ENCODE results near the gene FSTL4.

Gene FSTL4

DNA sequence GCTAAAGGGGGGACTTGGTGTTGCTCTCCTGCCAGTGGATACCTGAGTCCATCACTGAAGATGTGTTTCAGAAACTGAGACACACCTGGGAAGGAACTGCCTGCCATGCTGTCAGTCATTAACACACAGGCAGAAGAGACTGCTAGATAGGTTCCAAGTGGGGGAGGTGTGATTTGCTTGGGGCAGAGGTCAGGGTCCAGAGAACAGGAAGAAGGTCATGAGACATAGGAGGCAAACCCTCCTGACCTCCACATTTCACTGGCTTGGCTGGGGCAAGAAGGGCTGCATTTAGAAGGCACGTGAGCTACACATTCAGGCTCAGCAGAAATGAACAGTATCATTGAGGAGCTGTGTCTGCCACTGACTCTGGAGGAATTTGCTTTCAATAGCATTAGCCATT, 344.7 kb downstream of the FSTL4 start:
- DNase-seq (ENCODE audit: insufficient read length, low spot score): no peak
- TF ChIP-seq, protein P1, sequence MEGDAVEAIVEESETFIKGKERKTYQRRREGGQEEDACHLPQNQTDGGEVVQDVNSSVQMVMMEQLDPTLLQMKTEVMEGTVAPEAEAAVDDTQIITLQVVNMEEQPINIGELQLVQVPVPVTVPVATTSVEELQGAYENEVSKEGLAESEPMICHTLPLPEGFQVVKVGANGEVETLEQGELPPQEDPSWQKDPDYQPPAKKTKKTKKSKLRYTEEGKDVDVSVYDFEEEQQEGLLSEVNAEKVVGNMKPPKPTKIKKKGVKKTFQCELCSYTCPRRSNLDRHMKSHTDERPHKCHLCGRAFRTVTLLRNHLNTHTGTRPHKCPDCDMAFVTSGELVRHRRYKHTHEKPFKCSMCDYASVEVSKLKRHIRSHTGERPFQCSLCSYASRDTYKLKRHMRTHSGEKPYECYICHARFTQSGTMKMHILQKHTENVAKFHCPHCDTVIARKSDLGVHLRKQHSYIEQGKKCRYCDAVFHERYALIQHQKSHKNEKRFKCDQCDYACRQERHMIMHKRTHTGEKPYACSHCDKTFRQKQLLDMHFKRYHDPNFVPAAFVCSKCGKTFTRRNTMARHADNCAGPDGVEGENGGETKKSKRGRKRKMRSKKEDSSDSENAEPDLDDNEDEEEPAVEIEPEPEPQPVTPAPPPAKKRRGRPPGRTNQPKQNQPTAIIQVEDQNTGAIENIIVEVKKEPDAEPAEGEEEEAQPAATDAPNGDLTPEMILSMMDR (IDR thresholded peaks at IDR 0.05; ENCODE audit: insufficient read depth, missing control alignments): no peak
- no peak for FAIRE-seq

DNA sequence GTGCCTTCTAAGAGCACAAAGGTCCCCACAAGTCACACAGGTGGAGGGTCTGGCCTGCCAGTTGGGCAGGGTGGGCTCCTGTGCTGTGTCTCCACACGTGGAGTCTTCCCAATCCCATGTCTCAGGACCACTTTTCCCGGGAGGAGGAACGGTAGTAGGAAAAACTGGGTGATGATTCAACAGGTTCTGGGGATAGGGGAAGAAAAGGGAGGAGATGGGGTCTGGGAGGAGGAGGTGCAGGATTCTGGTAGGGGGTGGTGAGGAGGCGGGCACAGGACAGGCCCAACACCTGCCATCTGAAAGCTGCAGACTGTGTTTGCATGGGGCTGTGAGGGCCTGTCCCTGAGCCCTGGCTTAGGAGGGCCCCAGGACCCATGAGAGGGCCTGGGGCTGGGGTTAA, 345.4 kb downstream of the FSTL4 start:
- DNase-seq (ENCODE audit: insufficient read length, low spot score) (no peak), FAIRE-seq (no peak)
- TF ChIP-seq, protein P1 (IDR thresholded peaks at IDR 0.05; ENCODE audit: insufficient read depth, missing control alignments): no peak

DNA sequence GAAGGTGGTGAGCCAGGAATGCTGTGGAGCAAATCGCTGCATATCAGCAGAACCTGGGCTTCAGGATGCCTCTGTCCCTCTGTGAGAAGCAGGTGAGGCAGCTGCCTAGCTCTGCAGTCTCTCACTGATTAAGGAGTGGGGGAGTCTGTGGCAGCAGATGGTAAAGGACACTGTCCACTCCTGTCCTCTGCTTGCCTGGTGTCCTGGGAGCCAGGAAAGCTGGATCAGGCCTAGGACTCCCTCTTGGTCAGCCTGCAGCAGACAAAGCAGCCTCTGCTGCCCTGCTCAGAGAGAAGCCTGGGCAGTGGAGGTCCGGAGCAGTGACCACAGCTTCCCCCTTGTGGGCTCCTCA, 345.8 kb downstream of the FSTL4 start:
- TF ChIP-seq, protein P1 (IDR thresholded peaks at IDR 0.05; ENCODE audit: insufficient read depth, missing control alignments): no peak
- FAIRE-seq: no peak
- DNase-seq (ENCODE audit: insufficient read length, low spot score): no peak

DNA sequence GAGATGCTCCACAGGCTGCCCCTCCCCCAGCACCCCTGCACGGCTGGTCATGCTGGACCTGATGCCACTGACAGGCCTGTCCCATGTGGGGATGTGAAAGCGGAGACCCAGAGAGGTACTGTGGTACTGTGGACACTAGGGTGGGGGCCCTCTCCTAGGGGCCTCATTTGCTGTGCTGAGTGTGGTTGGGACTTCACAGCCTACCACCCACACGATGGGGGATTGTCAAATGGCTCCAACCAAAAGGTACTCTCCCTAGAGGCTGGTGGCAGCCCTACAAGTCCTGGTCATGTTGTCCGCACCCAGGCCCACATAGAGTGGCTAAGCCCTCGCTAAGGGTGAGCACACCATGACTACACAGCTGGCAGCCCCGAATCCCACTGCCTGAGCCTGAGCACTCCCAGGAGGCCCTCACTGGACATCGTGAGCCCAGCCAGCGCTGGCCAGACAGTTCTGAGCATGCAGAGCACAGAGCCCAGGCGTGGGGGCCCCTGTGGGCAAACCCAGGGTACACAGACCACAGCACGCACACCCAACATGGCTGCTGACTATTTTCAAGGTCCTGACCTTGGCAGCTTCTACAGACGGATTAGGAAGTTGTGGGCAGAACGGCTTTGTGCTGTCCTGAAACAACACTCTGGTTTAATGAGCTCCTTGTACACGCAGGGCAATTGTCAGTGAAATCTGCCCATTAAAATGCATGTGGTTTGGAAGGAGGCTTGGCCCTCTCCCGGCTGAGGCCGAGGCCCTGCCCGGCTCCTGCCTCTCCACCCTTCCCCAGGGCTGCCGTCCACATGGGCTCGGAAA, 346.4 kb downstream of the FSTL4 start:
- FAIRE-seq: no peak
- TF ChIP-seq, protein P1 (IDR thresholded peaks at IDR 0.05; ENCODE audit: insufficient read depth, missing control alignments): no peak
- no peak for DNase-seq (ENCODE audit: insufficient read length, low spot score)

DNA sequence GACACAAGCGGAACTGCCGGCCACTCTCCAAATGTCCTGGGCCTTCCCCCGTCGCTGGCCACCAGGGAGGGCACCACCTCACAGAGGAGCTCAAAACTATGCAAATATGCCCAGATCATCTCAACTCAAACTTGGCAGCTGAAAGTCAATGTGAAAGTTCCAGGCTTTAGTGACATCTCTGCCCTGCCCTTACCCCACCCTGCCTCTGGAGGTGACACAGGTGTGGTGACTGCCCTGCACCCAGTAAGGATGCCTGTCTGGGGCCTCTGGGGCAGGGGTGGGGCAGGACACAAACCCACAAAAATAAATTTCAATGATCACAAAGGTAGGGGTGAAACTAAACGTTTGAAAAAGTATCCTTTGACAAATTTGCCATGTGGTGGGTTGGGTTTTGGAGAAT, 347.1 kb downstream of the FSTL4 start:
- TF ChIP-seq, protein P1 (IDR thresholded peaks at IDR 0.05; ENCODE audit: insufficient read depth, missing control alignments): no peak
- no peak for FAIRE-seq
- DNase-seq (ENCODE audit: insufficient read length, low spot score): no peak

DNA sequence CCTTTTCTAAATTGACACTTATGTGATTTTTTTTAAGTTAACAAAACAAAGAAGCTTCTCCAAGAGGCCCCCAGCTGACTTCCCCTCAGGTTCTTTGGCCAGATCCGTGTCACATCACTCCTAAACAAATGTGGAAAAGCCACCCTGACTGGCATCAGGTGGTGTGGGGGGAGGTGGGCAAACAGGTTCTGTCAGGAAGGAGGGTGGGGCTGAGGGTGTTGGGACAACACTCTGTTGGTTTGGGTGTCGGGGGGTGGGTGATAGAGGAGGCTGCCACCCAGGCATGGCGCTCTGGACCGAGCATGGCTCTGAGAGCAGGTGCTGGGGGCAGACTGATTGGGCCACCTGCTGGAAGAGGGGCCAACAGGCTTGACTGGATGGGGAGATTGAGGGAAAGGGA, 349.7 kb downstream of the FSTL4 start:
- FAIRE-seq (no peak), DNase-seq (ENCODE audit: insufficient read length, low spot score) (no peak)
- TF ChIP-seq, protein P1 (IDR thresholded peaks at IDR 0.05; ENCODE audit: insufficient read depth, missing control alignments): no peak

DNA sequence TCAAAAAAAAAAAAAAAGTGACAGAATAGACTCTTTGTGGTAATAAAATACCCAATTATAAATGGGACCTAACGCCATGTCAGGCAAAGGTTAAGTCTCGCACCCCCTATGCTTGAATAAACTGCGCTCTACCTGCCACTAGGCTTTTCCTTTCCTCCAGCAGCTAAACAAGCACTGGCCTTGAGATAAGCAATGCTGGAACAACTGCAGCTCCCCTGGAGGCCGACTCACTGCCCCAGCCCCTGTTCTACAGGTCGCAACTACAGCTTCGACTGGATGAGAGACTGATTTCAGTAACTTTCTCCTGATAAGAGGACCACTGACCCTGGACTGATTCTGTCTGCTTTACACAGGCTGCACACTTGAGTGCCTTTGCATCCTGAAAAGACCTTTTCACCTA, 350.3 kb downstream of the FSTL4 start:
- no peak for DNase-seq (ENCODE audit: insufficient read length, low spot score)
- TF ChIP-seq, protein P1 (IDR thresholded peaks at IDR 0.05; ENCODE audit: insufficient read depth, missing control alignments): no peak
- FAIRE-seq: no peak

Data from D721Med (cell line).